Tibial artery (tissue), 4 donors: ENCODE data around the gene HFE.

Experiments
- DNase-seq, 2 donors: peaks; one replicate each; pipeline ENCODE4 v3.0.0-alpha.2; 2019
- H3K27ac ChIP-seq, 2 donors: fragments of 200-600 bp; sonication (generic) in 1 of 2; 1 replicate in 1 of 2; 2 replicates in 1 of 2; pipeline ENCODE4 v1.5.1; 2018 to 2019; ENCODE audit warnings: mild to moderate bottlenecking in 1 of 2
- H3K27me3 ChIP-seq, 2 donors: fragments of 200-600 bp; sonication (generic) in 1 of 2; one replicate each; pipeline versions ENCODE4 v1.5.1 to v1.6.0; 2016 to 2019
- H3K36me3 ChIP-seq, 3 donors: fragments of 200-600 bp; sonication (generic) in 2 of 3; one replicate each; pipeline ENCODE4 v1.5.1; 2016 to 2019; ENCODE audit warnings: mild to moderate bottlenecking in 2 of 3
- H3K4me1 ChIP-seq, 4 donors: fragments of 200-600 bp; sonication (generic) in 2 of 4; 1 replicate in 3 of 4; 2 replicates in 1 of 4; pipeline ENCODE4 v1.5.1; 2016 to 2019
- H3K4me3 ChIP-seq, 2 donors: fragments of 200-600 bp; sonication (generic) in 1 of 2; 1 replicate in 1 of 2; 2 replicates in 1 of 2; pipeline ENCODE4 v1.5.1; 2018 to 2019; ENCODE audit warnings: mild to moderate bottlenecking in 2 of 2
- H3K9me3 ChIP-seq, 3 donors: fragments of 200-600 bp; sonication (generic) in 1 of 3; one replicate each; pipeline ENCODE4 v1.5.1; 2016 to 2019
- intact Hi-C: fragments of 100-400 bp; cut with DNase I; formaldehyde crosslinking; loops from one replicate; pipeline ENCODE4 v1.15.0; 2023; ENCODE audit warnings: low total_unique reads
- TF ChIP-seq, protein P1 (sequence below), 2 experiments: fragments of 200-600 bp in 1 of 2; fragments of 450-650 bp in 1 of 2; IDR thresholded peaks; one replicate each; pipeline ENCODE4 v1.5.1; 2017 to 2019; ENCODE audit warnings: antibody characterized with exemption in 2 of 2, mild to moderate bottlenecking in 1 of 2, moderate library complexity in 1 of 2

The HFE gene

DNA sequence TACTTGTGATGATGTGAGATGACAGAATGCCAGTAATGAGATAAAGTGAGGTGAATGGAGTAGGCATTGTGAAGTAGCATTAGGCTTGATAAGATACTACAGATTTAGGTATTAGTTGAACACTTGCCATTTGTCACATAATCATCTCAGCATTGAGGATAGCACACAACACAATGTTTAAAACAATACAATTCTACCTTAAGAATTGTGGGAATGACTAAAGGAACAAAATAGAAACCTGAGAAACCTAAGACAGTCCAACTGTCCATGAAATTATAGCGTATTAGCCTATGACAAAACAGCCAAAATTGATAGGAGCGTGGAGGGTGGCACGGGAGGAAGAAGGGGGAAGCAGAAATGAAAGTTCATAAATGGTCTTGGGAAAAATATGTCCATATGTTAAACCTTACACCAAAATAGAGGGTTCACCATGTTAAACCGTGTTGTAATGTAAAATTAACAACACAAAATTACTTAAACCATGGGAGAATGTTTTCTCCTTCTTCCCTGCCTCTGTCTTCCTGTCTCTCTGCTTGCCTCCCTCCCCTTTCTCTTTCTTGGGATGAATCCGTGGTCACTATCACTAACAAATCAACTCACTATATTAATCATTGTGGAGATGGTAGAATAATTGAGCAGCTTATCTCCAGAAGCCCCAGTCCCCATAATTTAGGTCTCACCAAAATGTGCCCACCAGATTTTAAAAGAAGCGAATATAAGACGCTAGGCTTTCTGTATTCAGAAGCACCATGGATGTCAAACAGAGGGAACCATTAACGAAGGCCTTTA lies 33.0 kb upstream of the HFE start:
- Histone ChIP-seq H3K4me1 (peaks cover 0 to 15% (median 9%) of the 10 kb centered on the region in 4 donors), H3K27ac (peak overlapping the region; percentile 89 to 96), H3K27me3 (no peaks in the 10 kb centered on the region), H3K9me3 (no peaks in the 10 kb centered on the region), H3K4me3 (peak overlapping the region; percentile 58 to 79), H3K36me3 (no peaks in the 10 kb centered on the region)
- TF ChIP-seq, protein P1, sequence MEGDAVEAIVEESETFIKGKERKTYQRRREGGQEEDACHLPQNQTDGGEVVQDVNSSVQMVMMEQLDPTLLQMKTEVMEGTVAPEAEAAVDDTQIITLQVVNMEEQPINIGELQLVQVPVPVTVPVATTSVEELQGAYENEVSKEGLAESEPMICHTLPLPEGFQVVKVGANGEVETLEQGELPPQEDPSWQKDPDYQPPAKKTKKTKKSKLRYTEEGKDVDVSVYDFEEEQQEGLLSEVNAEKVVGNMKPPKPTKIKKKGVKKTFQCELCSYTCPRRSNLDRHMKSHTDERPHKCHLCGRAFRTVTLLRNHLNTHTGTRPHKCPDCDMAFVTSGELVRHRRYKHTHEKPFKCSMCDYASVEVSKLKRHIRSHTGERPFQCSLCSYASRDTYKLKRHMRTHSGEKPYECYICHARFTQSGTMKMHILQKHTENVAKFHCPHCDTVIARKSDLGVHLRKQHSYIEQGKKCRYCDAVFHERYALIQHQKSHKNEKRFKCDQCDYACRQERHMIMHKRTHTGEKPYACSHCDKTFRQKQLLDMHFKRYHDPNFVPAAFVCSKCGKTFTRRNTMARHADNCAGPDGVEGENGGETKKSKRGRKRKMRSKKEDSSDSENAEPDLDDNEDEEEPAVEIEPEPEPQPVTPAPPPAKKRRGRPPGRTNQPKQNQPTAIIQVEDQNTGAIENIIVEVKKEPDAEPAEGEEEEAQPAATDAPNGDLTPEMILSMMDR (IDR thresholded peaks at IDR 0.05) = no peak
- no peak for DNase-seq
- intact Hi-C loops = loop anchor here (10.0 kb wide), 1 partner anchor 1081 kb away; a partner anchor contains a TSS

DNA sequence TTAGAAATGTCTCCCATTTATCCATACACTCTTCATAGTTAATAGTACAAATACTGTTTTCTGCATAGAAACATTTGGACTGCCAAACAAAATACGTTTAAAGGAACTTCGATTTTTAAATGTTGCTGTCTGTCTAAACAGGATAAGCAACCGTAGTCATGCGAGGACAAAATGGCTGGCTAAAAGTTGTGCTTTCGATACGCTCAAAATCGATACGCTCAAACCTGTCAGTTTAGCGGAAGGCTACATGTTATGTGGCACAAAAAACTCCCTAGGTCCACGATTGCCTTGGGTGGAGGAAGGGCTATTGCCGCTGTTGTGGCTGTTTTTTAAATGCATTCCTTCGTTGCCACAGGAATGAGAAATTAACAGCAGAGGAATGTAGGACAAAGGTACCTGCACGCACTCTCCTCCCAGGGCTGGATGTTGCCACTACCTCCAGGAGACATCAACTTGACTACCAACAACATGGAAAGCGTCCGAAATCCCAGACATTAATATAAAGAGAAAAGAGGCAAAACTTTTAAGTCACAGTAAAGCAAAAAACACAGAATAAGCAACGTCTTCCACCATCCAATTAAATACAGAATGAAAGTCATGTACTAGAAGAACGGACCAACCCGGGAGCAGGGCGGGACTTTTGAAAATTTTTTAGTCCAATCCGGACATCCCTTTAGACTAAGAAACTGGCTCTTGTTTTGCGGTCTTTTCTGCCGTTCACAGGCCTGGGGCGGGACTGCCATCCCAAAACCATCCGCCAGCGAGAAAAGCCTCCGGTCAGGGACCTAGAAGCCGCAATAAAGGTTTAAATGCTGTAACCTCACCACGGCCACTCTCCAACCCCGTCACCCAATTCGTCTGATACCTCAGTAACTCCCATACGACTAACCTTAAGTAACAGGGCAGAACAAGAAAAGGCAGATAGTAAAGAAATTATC lies 32.2 kb upstream of the HFE start:
- Histone ChIP-seq H3K27ac (peak overlapping the region; percentile 89 to 96), H3K4me3 (peak overlapping the region; percentile 58 to 79), H3K4me1 (peaks cover 0 to 15% (median 9%) of the 10 kb centered on the region in 4 donors), H3K36me3 (no peaks in the 10 kb centered on the region), H3K27me3 (no peaks in the 10 kb centered on the region), H3K9me3 (no peaks in the 10 kb centered on the region)
- peak; percentile 95 to 96 for DNase-seq
- TF ChIP-seq, protein P1 (IDR thresholded peaks at IDR 0.05) = peak; percentile 28 to 51
- intact Hi-C loops = loop anchor here (10.0 kb wide), 1 partner anchor 1080 kb away; a partner anchor contains a TSS

- Histone ChIP-seq H3K4me1 (peaks cover 0 to 15% (median 9%) of the 10 kb centered on the region in 4 donors), H3K27ac (peak overlapping the region; percentile 89 to 96), H3K36me3 (no peaks in the 10 kb centered on the region), H3K9me3 (no peaks in the 10 kb centered on the region), H3K4me3 (peak overlapping the region; percentile 58 to 79), H3K27me3 (no peaks in the 10 kb centered on the region)
- DNase-seq = peak; percentile 92 to 96
- intact Hi-C loops = loop anchor here (10.0 kb wide), 1 partner anchor 1079 kb away; a partner anchor contains a TSS
- TF ChIP-seq, protein P1 (IDR thresholded peaks at IDR 0.05) = no peak
These were observed 31.3 kb upstream of the HFE start for GRCh38 chr6:26055719-26056582.

GRCh38 chr6:26056583-26057350 lies 30.5 kb upstream of the HFE start:
- peak overlapping the region; percentile 89 to 96 for H3K27ac ChIP-seq
- DNase-seq = no peak
- no peaks in the 10 kb centered on the region for H3K9me3 ChIP-seq
- H3K27me3 ChIP-seq = no peaks in the 10 kb centered on the region
- intact Hi-C loops = loop anchor here (10.0 kb wide), 1 partner anchor 1078 kb away; a partner anchor contains a TSS
- TF ChIP-seq, protein P1 (IDR thresholded peaks at IDR 0.05) = no peak
- peak overlapping the region; percentile 58 to 79 for H3K4me3 ChIP-seq
- no peaks in the 10 kb centered on the region for H3K36me3 ChIP-seq
- peaks cover 0 to 15% (median 9%) of the 10 kb centered on the region in 4 donors for H3K4me1 ChIP-seq
